Smooth muscle cell (in vitro differentiated cells): ENCODE results near the gene DGKE. TPM values are rescaled to one million over a fixed set of nuclear protein-coding genes. Genes with fewer than 3 reads are reported as not detected.

Experiments used
- DNase-seq: peaks from one replicate; lab custom pipeline; 2025; ENCODE audit not compliant: unreplicated experiment; lab: John Stamatoyannopoulos, UW
- H2AFZ ChIP-seq: fragments of 200-600 bp; sonication (generic); 2 replicates; pipeline ENCODE4 v1.6.0; 2016; ENCODE audit warnings: antibody characterized with exemption, low read depth, mild to moderate bottlenecking
- H3F3A ChIP-seq: fragments of 200-600 bp; sonication (generic); 2 replicates; pipeline ENCODE4 v1.6.0; 2017; ENCODE audit warnings: antibody characterized with exemption, low read depth
- H3K27ac ChIP-seq: fragments of 200-600 bp; sonication (generic); 2 replicates; pipeline ENCODE4 v1.5.1; 2016; ENCODE audit warnings: low read depth, mild to moderate bottlenecking
- H3K27me3 ChIP-seq: fragments of 200-600 bp; sonication (generic); 2 replicates; pipeline ENCODE4 v1.6.1; 2016; ENCODE audit warnings: low read depth, mild to moderate bottlenecking
- H3K36me3 ChIP-seq: fragments of 200-600 bp; sonication (generic); 2 replicates; pipeline ENCODE4 v1.5.1; 2016; ENCODE audit warnings: low read depth
- H3K4me1 ChIP-seq: fragments of 200-600 bp; sonication (generic); 2 replicates; pipeline ENCODE4 v1.5.1; 2016; ENCODE audit warnings: low read depth
- H3K4me2 ChIP-seq: fragments of 200-600 bp; sonication (generic); 2 replicates; pipeline ENCODE4 v1.6.0; 2016; ENCODE audit warnings: mild to moderate bottlenecking
- H3K4me3 ChIP-seq: fragments of 200-600 bp; sonication (generic); 2 replicates; pipeline ENCODE4 v1.5.1; 2016; ENCODE audit warnings: mild to moderate bottlenecking
- H3K79me2 ChIP-seq: fragments of 200-600 bp; sonication (generic); 2 replicates; pipeline ENCODE4 v1.6.0; 2016; ENCODE audit warnings: low read depth, mild to moderate bottlenecking
- H3K9ac ChIP-seq: fragments of 200-600 bp; sonication (generic); 2 replicates; pipeline ENCODE4 v1.6.0; 2016; ENCODE audit warnings: low read depth
- H3K9me3 ChIP-seq: fragments of 200-600 bp; sonication (generic); replicated peaks from 2 replicates; pipeline ENCODE4 v1.5.1; 2016; ENCODE audit warnings: low read depth
- H4K20me1 ChIP-seq: fragments of 200-600 bp; sonication (generic); 2 replicates; pipeline ENCODE4 v1.6.0; 2016; ENCODE audit warnings: low read depth
- WGBS: methylation state at CpG from one replicate; pipeline ENCODE4 v1.1.7; 2016; ENCODE audit warnings: low lambda C conversion rate; 5-methylcytosine and 5-hydroxymethylcytosine counted together
- polyA plus RNA-seq: library from polyadenylated mRNA; unstranded; fragments of >200 nt; fragmentation: Nextera tagmentation; extraction: Ambion mirVana; gene quantifications from 2 replicates; pipeline ENCODE4 v1.2.1, GENCODE V29; 2016
- total RNA-seq: library from RNA; depleted of rRNA; stranded (reverse); fragments of >200 nt; gene quantifications from 2 replicates; pipeline ENCODE4 v1.2.3, GENCODE V29; 2014
- TF ChIP-seq, protein P1 (sequence below): fragments of 200-600 bp; sonication (generic); IDR thresholded peaks from 2 replicates; pipeline ENCODE4 v1.5.1; 2017; ENCODE audit warnings: borderline replicate concordance, mild to moderate bottlenecking, antibody characterized with exemption; ENCODE audit not compliant: insufficient read depth, poor library complexity, severe bottlenecking

Gene DGKE
- total and polyA plus RNA-seq, 2 experiments from 2014 or later, result 1.2 to 5.9 TPM

DNA sequence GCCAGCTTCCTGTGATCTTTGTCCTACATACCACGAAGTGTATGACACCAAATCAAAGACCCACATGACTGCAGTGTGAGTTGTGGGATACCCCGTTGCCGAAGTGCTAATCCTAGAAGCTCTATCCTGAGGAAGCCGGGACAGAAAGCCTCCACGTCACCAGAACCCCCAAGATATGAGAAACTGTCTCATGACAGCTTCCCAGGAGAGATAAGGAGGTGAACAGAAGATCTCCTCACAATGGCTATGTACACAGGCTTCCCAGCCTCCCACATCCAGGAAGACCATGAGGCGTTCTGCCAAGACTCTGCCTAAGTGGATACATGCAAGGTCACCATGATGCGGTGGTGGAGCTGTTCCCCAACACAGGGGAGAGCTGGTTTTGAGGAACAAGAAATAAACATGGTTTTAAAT lies 42.8 kb downstream of the DGKE start:
- H3K36me3 ChIP-seq, result no peaks in the 10 kb centered on the region
- DNase-seq, result no peak
- TF ChIP-seq, protein P1, sequence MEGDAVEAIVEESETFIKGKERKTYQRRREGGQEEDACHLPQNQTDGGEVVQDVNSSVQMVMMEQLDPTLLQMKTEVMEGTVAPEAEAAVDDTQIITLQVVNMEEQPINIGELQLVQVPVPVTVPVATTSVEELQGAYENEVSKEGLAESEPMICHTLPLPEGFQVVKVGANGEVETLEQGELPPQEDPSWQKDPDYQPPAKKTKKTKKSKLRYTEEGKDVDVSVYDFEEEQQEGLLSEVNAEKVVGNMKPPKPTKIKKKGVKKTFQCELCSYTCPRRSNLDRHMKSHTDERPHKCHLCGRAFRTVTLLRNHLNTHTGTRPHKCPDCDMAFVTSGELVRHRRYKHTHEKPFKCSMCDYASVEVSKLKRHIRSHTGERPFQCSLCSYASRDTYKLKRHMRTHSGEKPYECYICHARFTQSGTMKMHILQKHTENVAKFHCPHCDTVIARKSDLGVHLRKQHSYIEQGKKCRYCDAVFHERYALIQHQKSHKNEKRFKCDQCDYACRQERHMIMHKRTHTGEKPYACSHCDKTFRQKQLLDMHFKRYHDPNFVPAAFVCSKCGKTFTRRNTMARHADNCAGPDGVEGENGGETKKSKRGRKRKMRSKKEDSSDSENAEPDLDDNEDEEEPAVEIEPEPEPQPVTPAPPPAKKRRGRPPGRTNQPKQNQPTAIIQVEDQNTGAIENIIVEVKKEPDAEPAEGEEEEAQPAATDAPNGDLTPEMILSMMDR, result no peak
- no peaks in the 10 kb centered on the region for H3K27me3 ChIP-seq
- no peaks in the 10 kb centered on the region for H3F3A ChIP-seq
- no peaks in the 10 kb centered on the region for H3K4me1 ChIP-seq
- no peaks in the 10 kb centered on the region for H4K20me1 ChIP-seq
- H3K4me2 ChIP-seq, result no peak overlapping the region
- H3K27ac ChIP-seq, result no peak overlapping the region
- no peak overlapping the region for H2AFZ ChIP-seq
- no peaks in the 10 kb centered on the region for H3K9me3 ChIP-seq
- no peak overlapping the region for H3K4me3 ChIP-seq
- H3K9ac ChIP-seq, result no peak overlapping the region
- WGBS, result 68% methylated on average over 7 of the region's 7 CpGs
- no peaks in the 10 kb centered on the region for H3K79me2 ChIP-seq

DNA sequence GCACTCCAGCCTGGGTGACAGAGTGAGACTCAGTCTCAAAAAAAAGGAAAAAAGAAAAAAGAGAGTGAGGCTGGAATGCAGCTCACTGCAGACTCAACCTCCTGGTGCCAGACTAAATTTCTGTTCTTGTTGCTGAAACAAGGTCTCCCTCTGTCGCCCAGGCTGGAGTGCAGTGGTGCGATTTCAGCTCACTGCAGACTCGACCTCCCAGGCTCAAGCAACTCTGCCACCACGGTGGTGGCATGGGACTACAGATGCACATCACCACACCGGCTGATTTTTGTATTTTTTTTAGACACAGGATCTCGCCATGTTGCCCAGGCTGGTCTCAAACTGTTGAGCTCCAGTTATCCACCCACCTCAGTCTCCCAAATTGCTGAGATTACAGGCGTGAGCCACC lies 45.3 kb downstream of the DGKE start:
- no peaks in the 10 kb centered on the region for H3K79me2 ChIP-seq
- H3K27me3 ChIP-seq, result no peaks in the 10 kb centered on the region
- no peaks in the 10 kb centered on the region for H3K36me3 ChIP-seq
- H3F3A ChIP-seq, result no peaks in the 10 kb centered on the region
- no peak overlapping the region for H3K4me3 ChIP-seq
- WGBS, result 95% methylated on average over 7 of the region's 7 CpGs
- no peak for DNase-seq
- no peaks in the 10 kb centered on the region for H3K4me1 ChIP-seq
- H3K9me3 ChIP-seq, result no peaks in the 10 kb centered on the region
- no peak overlapping the region for H3K27ac ChIP-seq
- H2AFZ ChIP-seq, result no peak overlapping the region
- H3K4me2 ChIP-seq, result no peak overlapping the region
- no peak overlapping the region for H3K9ac ChIP-seq
- no peaks in the 10 kb centered on the region for H4K20me1 ChIP-seq
- TF ChIP-seq, protein P1, result no peak

DNA sequence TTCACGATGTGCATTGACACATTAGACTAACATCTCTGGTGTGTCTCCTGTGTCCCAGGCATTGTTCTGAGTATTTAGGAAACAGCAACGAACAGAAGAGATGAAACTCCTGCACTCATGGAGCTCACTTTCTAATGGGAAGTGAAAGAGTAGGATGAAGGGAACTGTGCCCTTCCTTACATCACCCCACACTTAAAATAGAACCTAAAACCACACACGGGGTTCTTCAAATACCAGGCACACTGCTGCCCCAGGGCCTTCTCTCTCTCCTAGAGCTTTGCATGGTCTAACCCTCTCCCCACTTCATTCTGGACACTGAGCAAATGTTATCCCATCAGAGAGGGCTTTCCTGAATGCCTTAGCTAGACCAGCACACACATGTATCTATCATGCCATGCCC lies 46.2 kb downstream of the DGKE start:
- WGBS, result 85% methylated on average over 3 of the region's 3 CpGs
- DNase-seq, result no peak

DNA sequence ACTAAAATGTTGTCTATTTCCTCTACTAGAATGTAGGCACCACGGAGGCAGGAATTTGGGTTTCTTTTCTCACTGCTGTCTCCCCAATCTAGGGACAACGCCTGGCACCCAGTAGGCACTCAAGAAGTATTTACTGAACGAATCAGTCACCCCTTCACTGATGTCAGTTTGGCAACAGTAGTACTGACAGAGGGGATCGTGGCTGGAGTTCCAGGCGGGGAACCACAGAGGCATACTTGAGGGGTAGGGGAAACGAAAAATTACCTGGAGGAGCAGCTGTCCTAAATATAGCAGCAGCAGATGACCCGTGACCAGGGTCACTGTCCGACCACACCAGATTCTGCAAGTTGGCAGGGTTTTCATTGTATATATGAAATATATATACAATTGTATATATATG lies 46.6 kb downstream of the DGKE start:
- Histone ChIP-seq H3K4me2 (no peak overlapping the region), H3K36me3 (no peaks in the 10 kb centered on the region), H4K20me1 (no peaks in the 10 kb centered on the region), H3K9ac (no peak overlapping the region), H3K27me3 (no peaks in the 10 kb centered on the region), H2AFZ (no peak overlapping the region), H3K79me2 (no peaks in the 10 kb centered on the region), H3K4me1 (no peaks in the 10 kb centered on the region), H3K4me3 (no peak overlapping the region), H3K9me3 (no peaks in the 10 kb centered on the region), H3K27ac (no peak overlapping the region), H3F3A (no peaks in the 10 kb centered on the region)
- WGBS, result 89% methylated on average over 8 of the region's 8 CpGs
- DNase-seq, result no peak
- TF ChIP-seq, protein P1, result no peak

More for the DNA sequence above, 46.2 kb downstream of the DGKE start:
- no peaks in the 10 kb centered on the region for H4K20me1 ChIP-seq
- H3K4me2 ChIP-seq, result no peak overlapping the region
- H3K4me3 ChIP-seq, result no peak overlapping the region
- TF ChIP-seq, protein P1, result no peak
- H3K27me3 ChIP-seq, result no peaks in the 10 kb centered on the region
- no peak overlapping the region for H3K9ac ChIP-seq
- no peaks in the 10 kb centered on the region for H3F3A ChIP-seq
- H3K9me3 ChIP-seq, result no peaks in the 10 kb centered on the region
- H3K79me2 ChIP-seq, result no peaks in the 10 kb centered on the region
- no peak overlapping the region for H2AFZ ChIP-seq
- H3K36me3 ChIP-seq, result no peaks in the 10 kb centered on the region
- H3K4me1 ChIP-seq, result no peaks in the 10 kb centered on the region
- no peak overlapping the region for H3K27ac ChIP-seq
